Inferior parietal cortex (tissue), 1 donor: ENCODE data around the gene LYPD3.
A peak's percentile ranks its signal among the peaks of the same experiment; 100 is the strongest.
"Not testable (repeated sequence)": the region's sequence is repeated elsewhere in the genome, so short reads cannot be mapped to it uniquely, and the experiment has no call there.

ENCODE experiments used
- DNase-seq: peaks from one replicate; pipeline ENCODE4 v3.0.0-alpha.2; 2016; ENCODE audit errors: extremely low spot score

LYPD3 gene

DNA sequence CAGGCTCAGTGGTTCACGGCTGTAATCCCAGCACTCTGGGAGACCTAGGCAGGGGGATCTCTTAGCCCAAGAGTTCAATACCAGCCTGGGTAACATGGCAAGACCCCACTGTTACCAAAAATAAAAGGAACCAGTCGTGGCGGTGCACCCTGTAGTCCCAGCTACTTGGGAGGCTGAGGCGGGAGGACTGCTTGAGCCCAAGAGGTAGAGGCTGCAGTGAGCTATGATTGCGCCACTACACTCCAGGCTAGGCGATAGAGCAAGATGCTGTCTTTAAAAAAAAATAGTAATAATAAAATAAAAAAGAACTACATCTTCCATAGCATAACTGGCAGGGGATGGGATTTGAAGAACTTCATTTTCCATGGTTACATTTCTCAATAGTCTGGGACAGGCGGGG lies 3.0 kb downstream of the LYPD3 start:
- no peak for DNase-seq

DNA sequence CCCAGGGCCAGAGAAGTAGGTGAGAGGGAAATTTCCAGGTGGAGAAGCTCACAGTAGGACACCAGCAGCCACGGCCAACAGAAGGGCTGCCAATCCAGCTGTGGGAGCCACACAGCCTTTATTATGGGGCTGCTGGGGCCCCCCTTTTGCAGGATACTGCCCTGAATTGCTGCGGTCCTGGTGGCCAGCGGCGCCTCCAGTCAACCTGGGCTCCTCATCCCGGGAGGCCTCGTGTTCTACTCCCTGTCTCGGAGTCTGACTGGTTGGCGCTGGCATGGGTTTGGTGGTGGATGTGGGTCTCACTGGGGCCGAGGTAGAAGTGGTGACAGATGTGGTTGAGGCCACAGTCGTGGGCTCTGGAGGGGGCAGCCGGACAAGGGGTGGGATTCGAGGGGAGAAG lies 4.1 kb downstream of the LYPD3 start:
- DNase-seq, result no peak

DNA sequence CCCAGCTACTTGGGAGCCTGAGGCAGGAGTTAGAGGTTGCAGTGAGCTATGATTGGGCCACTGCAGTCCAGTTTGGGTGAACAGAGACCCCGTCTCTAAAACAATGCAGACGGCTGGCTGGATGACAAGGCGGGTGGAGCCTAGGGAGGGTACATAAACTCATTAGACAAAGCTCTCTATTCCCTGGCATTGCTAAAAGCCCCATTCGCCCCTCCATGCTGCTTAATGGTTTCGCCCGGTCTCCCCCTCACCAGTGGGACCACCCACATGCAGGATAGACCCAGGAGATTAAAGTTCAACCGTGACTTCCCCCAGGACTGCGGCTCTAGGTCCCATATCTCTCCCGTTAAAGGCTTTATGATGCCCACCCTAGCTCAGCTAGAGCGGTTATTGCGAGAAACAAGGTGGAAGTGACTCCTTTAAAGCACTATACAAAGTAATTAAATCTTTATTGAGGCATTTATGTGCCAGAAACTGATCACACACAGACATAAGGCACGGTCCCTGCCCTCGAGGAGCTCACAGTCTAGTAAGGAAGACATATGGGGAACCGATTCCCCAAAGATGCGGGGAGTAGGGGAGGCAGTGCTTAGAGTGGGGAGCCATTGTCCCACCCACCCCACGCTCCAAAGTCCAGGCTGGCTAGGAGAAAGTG lies 4.9 kb downstream of the LYPD3 start:
- DNase-seq, result no peak

DNA sequence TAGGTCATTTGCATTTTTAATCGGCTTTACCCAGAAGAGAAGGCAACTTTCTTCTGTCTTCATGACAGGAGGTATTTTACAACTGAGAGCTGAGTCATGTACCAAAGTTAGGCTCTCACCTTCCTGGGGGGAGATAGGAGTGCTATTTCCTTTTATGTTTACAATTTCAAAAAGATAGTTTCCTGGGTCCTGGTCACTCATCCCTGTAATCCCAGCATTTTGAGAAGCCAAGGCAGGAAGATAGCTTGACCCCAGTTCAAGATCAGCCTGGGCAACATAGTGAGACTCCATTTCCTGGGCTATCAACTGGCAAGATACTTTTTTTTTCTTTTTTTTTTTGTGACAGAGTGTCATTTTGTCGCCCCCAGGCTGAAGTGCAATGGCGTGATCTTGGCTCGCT lies 7.6 kb downstream of the LYPD3 start:
- no peak for DNase-seq

DNA sequence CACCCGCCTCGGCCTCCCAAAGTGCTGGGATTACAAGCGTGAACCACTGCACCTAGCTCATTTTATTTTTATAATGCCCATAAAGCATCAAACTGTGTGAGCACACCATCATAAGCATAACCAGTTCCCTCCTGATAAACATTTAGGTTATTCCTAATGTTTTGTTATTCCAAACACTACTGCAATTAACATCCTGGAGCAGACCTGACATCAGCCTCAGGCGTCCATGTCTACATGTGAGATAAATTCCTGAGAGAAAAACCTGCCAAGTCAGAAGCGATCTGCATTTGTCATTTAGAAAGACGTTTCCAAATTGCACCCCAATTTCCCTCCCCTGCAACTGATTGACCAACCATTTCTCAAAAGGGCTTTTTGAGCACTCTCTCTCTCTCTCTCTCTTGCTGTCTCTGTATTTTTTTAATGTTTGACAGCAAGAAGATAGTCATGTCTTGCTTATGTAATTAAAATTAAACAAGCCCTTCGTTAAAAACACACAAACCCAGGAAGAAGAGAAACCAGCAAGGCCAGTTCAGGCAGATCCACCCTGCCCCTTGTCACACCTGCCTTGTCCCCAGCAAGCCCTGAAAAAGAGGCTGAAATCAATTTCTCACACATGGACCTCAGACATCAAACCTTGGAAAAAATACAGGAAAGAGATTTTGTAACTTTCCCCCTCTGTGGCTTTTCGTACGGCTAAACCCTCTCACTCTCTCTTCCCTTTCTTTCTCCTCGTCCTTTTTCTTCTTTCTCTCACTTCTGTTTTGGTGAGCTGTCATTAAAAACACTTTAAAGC lies 9.9 kb downstream of the LYPD3 start:
- no peak for DNase-seq

DNA sequence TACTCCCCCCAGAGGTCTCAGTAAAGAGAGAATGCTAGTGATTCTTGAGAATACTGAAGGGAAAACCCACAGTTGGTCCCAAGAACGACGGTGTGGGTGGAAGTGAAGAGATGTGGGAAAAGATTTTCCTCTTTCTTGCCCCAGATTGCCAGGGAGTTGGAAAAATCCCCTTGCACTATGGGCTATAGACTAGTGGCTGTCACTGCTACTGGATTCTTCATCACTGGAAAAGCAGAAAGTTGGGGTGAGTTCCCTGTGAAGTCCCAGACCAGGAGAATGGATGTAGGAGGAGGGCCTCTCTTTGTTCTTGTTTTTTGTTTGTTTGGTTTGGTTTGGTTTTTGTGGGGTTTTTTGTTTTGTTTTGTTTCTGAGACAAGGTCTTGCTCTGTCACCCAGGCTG lies 11.4 kb downstream of the LYPD3 start:
- no peak for DNase-seq

DNA sequence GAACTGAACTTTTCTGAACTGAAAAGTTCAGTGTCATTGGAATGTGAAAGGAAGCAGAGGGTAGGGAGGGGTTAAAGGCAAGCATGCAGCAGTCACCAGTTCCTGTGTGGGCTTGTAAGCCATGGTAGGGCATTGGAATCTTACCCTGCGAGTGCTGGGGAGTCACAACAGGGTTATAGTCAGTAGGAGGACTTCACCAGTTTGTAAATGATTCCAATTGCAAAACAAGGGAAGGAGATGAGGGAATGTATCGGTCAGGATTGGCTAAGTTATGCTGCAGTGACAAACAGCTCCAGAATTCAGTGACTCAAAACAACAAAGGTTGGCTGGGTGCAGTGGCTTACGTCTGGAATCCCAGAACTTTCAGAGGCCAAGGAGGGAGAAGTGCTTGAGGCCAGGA lies 12.8 kb downstream of the LYPD3 start:
- DNase-seq, result no peak

DNA sequence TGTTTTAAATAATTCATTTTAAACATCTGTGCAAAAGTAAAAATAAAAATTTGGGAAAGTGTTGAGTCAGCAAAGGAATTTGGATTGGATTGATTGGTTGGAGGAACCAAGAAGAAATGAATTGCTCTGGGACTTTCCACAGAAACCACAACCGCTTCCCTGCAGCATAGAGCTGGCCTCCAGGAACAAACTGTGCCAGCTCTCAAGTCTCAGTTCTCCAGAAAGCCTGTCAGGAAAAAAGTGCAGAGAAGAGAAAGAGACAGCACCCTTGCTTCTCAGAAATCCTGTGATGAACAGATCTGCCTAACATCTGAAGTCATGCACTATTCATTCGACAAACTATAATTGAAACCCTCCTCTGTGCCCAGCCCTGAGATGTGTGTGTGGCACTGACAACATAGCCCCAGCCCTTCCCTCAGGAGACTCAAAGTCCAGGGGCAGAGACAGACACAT lies 14.8 kb downstream of the LYPD3 start:
- DNase-seq, result no peak

DNA sequence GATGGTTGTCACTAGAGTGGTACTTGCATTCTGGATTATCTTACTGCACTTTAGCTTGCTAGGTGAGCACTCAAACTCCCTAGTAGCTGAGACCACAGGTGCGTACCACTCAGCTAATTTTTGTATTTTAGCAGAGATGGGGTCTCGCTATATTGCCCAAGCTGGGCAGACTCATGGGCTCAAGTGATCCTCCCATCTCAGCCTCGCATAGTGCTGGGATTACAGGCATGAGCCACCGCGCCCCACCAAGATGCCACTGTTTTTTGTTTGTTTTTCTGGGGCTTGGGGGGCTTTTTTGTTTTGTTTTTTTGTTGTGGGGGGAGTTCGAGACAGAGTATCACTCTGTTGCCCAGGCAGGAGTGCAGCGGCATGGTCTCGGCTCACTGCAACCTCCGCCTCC lies 17.8 kb downstream of the LYPD3 start:
- no peak for DNase-seq

DNA sequence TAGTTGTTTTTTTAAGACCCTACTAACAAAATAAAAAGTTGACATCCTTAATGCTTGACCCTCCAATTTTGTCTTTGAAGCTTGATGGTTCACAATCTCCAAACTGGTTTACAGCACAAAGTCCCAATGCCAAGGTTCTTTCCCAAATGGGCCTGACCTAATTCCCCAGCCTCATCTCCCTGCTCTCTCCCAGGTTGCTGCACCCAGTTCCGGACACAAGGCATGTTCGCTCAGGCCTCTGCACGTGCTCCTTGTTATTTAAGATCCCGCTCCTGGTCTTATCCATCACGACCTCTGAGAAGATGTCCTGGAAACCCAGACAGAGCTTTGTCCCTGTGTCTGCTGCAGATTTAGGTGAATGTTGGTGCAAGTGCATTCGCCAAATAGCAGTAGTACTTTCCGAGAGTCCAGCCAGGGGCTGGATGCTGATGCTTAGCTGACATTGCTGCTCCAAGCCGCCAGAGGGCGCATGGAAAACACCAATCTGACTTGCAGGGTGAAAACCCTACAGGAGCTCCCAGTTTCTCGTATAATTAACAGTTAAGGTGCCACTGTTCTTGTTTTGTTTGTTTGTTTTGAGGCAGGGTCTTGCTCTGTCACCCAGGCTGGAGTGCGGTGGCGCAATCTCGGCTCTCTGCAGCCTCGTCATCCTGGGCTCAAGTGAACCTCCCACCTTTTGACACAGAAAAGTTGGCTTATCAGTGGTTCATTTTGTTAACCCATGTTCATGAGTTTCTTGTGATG lies 18.5 kb downstream of the LYPD3 start:
- DNase-seq, result peak; percentile 92

DNA sequence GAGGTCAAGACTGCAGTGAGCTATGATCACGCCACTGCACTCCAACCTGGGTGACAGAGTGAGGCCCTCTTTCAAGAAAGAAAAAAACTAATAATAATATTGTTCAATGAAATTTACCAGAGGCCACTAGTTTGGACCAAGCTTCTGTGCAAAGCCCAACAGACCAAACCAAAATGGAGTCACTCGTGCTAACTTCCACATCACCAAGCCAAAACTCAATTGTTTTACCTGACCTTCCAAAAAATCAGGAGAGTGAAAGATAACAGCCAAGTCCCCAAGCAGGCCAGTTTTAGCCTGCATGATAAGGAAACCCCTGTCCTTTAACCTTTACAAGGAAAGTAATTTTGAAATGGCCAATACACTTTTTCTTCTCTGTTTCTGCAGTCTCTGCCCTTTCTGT lies 20.0 kb downstream of the LYPD3 start:
- no peak for DNase-seq

DNA sequence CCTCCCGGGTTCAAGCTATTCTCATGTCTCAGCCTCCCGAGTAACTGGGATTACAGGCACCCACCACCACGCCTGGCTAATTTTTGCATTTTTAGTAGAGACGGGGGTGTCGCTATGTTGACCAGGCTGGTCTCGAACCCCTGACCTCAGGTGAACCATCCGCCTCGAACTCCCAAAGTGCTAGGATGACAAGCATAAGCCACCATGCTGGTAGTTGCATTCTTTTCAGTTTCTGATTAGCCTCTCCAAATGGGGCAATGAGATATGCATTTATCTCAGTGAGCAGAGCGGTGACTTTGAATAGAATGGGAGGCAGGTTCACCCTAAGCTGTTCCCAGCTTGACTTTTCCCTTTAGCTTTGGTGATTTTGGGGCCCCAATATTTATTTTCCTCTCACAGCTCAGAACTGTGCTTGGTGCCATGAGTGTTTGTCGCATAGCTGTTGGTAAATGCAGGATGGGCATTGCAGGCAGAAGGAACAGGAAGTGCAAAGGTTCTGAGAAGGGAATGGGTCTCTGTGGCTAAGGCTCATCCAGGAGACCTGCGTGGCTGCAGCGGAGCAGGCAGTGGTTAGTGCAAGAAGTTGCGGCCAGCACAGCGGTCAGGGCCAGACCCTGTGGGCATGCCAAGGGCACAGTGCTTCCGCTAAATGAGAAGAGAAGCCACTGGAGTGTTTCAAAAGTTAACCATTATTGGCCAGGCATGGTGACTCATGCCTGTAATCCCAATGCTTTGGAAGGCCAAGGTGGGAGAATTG lies 20.7 kb downstream of the LYPD3 start:
- DNase-seq, result no peak

DNA sequence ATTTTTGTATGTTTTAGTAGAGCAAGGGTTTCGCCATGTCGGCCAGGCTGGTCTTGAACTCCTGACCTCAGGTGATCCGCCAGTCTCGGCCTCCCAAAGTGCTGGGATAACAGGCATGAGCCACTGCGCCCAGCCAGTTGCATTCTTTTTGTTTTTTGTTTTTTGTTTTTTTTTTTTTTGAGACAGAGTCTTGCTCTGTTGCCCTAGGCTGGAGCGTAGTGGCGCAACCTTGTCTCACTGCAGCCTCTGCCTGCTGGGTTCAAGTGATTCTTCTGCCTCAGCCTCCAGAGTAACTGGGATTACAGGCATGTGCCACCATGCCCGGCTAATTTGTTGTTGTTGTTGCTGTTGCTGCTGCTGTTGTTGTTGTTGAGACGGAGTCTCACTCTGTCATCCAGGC lies 21.3 kb downstream of the LYPD3 start:
- DNase-seq, result not testable (repeated sequence)

DNA sequence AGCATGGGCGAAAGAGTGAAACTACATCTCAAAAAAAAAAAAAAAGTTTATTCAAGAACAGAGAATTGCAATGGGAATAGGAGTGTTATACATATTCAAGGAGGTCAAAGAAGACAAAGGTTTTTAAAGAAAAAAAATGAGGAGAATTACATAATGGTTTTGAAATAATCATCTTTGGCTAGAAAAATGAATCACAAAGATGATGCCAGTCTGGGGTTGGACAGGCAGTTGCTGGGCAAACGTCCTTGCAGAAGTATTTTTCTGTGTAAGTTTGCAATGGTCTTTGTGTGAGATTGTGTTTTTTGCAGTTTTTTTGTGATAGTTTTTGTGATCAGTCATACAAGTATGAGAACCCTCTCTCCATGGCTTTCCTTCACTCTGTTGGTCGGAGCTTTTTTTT lies 23.7 kb downstream of the LYPD3 start:
- DNase-seq, result no peak

DNA sequence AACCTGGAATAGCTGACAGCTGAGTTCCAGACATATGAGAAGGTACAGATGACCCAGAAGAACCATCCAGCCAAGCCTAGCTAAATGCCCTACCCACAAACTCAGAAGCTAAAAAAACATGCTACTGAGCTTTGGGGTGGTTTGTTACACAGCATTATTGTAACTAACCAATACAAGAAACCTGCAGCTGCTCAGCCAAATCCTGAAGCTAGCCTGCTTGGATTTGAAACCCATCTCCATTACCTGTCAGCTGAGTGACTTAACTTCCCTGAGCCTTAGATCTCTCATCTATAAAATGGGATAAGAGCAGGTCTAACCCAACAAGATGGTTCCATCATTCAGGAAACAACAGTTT lies 25.7 kb downstream of the LYPD3 start:
- DNase-seq, result no peak

DNA sequence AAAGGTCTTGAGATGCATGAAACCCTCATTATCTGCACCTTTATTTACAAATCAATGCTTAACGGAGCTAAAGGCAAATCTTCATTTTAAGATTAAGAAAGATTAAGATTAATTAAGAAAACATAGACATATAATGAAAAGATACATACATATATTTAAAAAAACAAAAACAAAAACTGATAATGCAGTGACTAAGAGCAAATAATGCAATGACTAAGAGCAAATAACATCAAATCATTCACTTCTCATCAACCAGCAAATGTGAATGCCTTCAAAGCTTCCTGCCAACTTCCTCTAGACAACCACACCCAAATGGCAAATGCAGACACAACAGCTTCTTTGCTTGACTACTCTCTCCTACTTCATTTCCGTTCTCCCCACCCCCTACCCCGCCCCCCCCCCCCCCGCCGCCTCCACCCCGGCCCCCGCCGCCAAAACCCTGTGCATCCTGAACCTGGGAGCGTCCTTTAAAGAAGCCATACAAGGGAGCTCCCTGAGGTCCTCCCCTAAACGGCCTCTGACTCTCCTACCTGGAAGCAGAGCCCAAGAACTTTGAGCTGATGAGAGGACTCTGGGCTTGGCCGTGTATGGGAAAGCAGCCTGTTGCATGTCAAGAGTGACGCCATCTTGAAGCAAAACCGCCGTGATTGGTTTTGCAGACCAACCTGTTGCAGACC lies 26.2 kb downstream of the LYPD3 start:
- no peak for DNase-seq

DNA sequence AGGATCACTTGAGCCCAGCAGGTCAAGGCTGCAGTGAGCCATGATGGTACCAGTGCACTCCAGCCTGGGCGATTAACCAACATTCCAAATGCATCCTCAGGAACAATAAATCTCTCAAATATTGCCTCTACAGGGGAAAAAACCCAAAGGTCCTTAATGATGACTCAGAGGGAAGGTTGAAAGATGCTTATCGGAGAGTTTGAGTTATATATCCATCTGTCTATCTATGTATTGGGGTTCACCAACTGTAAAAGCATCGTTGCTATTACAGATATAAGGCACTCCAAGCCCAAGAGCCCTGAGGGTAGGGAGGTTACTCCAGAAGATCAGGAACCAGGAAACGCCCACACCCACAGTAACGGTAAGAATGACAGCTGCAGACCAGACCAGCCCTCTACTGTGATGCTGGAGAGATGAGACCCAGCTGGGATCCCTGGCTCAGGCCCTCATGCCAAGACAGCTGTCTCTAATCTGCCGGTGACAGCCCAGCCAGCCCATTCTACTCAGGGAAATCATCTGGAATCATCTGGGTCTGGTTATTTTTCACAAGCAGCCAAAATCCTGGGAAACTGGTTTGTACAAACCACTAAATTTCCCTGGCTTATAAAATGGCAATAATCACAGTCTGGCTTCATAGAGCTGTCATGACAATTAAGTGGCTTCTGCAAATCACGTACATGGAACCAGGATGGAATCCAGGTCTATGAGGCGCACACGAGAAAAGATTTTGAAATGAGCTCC lies 26.9 kb downstream of the LYPD3 start:
- no peak for DNase-seq

DNA sequence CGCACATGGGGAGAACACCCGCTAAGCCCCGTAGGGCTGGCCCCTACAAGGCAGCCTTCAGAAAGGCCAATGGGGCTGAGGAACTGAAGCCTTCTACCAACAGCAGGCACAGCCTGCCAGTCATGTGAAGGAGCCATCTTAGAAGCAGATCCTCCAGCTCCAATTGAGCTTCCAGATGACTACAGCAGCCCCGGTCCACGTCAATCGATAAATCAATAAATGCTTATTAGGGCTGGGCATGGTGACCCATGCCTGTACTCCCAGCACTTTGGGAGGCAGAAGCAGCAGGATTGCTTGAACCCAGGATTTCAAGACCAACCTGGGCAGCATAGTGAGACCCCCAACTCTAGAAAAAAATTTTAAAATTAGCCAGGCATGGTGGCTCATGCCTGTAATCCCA lies 27.7 kb downstream of the LYPD3 start:
- DNase-seq, result no peak

DNA sequence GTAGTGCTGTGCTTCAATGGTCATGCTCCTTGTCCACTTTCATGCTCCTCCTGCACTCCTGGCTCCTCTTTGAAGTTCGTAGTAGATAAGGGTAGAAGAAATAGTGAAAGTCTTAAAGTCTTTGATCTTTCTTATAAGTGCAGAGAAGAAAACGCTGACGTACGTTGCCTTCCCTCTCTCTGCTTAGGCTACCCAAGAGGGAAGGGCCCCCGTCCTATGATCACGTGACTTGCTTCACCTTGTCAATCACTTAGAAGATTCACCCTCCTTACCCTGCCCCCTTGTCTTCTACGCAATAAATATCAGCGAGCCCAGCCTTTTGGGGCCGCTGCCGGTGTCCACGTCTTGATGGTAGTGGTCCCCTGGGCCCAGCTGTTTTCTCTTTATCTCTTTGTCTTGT lies 28.1 kb downstream of the LYPD3 start:
- not testable (repeated sequence) for DNase-seq

DNA sequence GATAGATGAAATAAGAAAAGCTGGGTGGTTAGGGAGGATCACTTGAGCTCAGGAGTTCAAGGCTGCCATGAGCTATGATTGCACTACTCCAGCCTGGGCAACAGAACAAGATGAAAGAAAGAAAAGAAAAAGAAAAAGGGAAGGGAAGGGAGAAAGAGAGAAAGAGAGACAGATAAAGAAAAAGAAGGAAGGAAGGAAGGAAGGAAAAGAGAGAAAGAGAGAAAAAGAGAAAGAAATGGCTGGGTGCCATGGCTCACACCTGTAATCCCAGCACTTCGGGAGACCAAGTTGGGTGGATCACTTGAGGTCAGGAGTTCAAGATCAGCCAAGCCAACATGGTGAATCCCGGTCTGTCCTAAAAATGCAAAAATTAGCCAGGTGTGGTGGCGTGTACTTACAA lies 29.6 kb downstream of the LYPD3 start:
- DNase-seq, result no peak

DNA sequence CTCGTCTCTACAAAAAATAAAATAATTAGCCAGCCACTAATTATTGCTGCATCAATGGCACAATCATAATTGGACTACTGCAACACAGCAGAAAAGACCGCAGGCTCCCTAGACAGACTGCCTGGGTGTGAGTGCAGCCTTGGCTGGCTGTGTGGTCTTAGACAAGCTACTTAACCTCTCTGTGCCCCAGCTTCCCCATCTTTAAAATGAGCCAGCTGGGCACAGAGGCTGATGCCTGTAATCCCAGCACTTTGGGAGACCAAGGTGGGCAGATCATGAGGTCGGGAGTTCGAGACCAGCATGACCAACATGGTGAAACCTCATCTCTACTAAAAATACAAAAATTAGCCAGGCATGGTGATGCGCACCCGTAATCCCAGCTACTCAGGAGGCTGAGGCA lies 31.7 kb downstream of the LYPD3 start:
- DNase-seq, result no peak
